Activated gamma-delta T cell treated with Interleukin-2 at 50 U/mL for 16 hours (primary cell): ENCODE results near the gene ZNHIT2.
"Not testable (repeated sequence)": the region's sequence is repeated elsewhere in the genome, so short reads cannot be mapped to it uniquely, and the experiment has no call there.

Experiments
- DNase-seq: peaks from one replicate; pipeline ENCODE4 v3.0.0-alpha.2; 2020

Gene ZNHIT2

DNA sequence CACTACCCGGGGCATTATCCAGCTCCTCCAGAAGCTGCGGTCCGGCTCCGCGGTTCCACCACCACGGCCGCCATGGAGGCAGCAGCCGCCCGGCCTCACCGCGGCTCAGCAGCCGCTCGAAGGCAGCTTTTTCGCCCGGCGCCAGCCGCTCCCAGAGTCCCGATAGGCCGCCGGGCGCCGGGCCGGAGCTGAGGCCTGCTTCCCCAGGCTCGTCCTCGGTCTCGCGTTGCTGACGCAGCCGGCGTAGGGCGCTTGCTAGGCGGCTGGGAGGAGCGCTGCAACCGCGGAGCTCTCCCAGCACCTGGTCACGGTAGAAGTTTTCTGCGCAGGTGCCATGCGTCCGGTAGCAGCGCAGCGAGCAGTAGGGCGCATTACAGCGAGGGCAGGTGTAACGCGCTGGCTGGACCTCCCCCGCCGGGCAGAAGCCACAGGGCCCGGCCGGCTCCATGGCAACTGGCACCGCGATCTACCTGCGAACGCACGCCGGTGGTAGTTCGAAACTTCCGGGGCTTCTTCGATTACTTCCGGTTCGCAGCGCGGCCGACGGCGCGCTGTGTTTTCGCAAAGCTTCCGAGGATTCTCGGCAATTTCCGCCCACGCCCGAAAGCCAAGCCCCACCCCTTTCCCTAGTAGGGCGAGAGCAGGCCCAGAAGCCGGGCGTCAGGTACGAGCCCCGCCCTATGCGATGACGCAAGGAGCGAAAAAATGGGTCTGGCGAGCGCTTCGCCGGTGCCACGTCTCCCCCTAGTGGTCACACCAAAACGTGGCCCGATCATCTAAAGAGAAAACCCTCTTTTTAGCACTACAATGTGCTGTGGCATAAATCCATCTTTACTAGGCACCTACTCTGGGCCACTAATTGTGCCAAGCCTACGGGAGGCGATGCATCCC, at the start of gene ZNHIT2:
TSS of gene ZNHIT2 (minus strand) at position 496 of the 891 bp plus-strand sequence. CDS start at position 448, 48 bp downstream.
- peak; percentile 100 for DNase-seq

DNA sequence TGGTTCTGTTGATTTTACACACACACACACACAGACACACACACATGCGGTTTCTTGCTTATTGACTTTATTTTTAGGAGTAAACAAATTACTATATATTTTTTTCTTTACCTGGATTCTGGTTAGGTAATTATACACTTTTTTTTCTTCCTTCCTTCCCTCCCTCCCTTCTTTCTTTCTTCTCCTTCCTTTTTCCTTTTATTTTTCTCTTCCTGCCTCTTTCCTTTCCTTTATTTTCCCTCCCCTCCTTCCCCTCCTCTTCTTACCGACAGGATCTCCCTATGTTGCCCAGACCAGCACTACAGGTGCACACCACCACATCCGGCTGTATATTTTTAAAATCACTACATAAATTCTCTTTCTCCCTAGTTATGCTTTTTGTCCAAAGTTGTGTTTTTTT, 49.4 kb upstream of the ZNHIT2 start:
- DNase-seq, result no peak

DNA sequence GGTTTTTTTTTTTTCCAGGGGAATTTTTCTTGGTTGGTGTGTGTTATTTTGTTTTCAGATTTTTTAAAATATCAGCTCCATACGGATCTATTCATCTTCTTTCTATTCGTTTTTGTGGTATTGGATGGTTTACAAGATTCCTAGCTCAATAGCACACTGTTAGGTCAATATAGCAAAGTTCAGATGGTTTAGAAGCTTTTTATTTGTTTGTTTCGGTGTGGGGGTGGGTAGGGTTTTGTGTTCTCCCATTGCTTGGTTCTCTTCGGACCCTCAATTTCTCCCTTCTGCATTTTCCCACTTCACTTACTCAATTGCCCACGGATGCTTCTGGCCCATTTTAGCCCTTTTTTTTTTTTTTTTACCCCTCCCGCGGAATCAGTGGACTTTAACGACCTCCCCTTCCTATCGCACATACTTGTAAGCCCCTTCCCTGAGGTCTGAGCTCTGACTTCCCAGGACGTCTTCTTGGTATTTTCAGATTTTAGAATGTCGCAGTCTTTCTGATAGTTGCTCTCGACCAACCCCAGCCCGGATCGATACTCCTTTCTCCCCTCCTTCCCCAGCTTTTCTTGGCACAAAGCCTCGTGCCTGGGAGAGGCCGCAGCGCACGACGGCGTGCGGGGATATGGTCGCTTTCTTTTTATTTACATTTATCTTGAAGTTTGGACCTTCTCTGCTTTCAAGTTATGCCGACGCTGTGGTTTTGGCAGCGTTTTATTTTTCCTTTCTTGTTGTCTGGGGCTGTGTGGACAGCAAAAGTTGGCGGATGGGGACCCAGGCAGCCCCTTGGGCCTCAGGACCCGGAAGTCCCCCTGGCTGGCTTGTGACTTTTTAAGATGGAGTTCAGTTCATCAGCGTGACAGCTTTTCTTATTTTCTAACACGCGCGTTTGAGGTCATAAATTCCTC, 48.2 kb upstream of the ZNHIT2 start:
- DNase-seq, result no peak

DNA sequence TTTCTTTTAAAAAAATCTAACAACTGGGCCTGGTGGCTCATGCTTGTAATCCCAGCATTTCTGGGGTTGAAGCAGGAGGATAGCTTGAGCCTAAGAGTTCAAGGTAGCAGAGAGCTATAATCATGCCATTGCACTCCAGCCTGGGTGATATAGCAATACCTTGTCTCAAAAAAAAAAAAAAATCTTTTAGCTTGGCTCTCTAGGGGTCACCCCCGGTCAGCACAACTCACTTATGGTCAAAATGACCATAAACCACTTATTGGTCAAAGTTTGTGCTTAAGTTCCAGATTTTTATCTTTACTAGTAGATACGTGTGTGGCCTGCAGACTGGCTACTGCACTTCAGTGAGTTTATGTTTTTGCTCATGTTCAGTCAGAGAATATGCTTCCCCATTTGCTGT, 46.2 kb upstream of the ZNHIT2 start:
- no peak for DNase-seq

DNA sequence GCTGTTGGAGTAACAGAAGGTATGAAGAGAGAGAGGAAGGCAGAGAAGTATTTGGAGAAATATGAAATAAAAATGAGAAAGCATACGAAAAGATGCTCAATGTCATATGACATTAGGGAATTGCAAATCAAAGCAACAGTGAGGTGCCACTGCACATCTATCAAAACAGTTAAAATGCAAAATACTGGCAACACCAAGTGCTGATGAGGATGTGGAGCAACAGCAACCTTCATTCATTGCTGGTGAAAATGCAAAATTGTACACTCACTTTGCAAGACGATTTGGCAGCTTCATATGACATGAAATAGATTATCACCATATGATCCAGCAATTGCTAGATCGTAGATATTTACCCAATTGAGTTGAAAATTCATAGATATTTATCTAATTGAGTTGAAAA, 43.1 kb upstream of the ZNHIT2 start:
- no peak for DNase-seq

- no peak for DNase-seq
These were observed 41.5 kb upstream of the ZNHIT2 start for GRCh38 chr11:65159012-65159411.

- no peak for DNase-seq
These were observed 39.8 kb upstream of the ZNHIT2 start for GRCh38 chr11:65157336-65157735.

DNA sequence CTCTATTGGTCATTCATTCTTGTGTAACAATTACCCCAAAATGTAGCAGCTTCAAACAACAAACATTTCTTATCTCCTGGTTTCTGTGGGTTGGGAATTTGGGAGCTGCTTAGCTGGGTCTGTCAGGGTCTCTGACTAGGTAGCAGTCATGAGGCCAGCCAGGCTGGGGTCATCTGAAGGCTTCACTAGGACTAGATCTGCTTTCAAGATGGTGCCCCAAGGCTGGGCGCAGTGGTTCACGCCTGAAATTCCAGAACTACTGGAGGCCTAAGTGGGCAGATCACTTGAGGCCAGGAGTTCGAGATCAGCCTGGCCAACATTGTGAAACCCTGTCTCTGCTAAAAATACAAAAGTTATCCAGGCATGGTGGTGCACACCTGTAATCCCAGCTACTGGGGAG, 39.4 kb upstream of the ZNHIT2 start:
- DNase-seq, result no peak

- DNase-seq, result no peak
These were observed 38.8 kb upstream of the ZNHIT2 start for GRCh38 chr11:65156256-65156655.

- DNase-seq, result no peak
These were observed 34.6 kb upstream of the ZNHIT2 start for GRCh38 chr11:65152122-65152521.

GRCh38 chr11:65151331-65151899, 33.9 kb upstream of the ZNHIT2 start:
- DNase-seq, result no peak

GRCh38 chr11:65150509-65151299, 33.2 kb upstream of the ZNHIT2 start:
- DNase-seq, result no peak

- not testable (repeated sequence) for DNase-seq
These were observed 32.6 kb upstream of the ZNHIT2 start for GRCh38 chr11:65150131-65150508.

DNA sequence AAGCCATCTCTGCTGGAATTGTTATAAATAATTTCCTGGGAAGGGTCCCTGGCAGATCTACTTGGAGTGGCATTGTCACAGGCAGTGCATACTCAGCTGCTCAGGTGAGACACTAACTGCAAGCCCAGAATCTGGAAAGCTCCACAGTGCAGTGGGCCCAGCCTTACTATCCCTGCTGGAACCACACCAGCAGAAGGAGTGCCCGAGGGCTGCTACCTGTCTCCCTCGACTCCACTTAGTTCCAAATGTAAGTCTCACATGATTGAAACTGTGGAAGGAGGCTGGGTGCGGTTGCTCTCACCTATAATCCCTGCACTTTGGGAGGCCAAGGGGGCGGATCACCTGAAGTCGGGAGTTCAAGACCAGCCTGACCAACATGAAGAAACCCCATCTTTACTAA, 31.2 kb upstream of the ZNHIT2 start:
- no peak for DNase-seq

- no peak for DNase-seq
These were observed 30.0 kb upstream of the ZNHIT2 start for GRCh38 chr11:65147352-65148075.

GRCh38 chr11:65141896-65142494, 24.5 kb upstream of the ZNHIT2 start:
- DNase-seq, result no peak

DNA sequence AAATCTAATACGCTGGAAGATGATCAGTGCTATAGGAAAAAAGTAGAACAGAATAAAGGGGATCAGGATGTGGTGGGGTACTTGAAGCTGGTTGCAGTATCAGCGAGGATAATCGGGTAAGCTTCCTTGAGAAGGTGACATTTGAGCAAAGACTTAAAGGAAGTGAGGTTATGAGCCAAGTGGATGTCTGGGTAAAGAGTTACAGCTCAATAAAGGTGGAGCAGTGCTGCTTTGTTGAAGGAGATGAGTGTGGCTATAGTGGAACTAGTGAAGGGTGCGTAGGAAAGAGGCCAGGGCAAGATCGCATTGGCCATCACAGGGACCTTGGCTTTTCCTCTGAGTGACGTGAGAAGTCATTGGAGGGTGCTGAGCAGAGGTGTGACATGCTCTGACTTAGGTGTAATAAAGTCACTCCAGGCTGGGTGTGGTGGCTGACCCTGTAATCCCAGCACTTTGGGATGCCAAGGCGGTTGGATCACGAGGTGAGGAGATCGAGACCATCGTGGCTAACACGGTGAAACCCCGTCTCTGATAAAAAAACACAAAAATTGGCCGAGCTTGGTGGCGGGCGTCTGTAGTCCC, 19.1 kb upstream of the ZNHIT2 start:
- DNase-seq, result no peak

GRCh38 chr11:65135633-65136145, 18.2 kb upstream of the ZNHIT2 start:
- DNase-seq, result no peak

DNA sequence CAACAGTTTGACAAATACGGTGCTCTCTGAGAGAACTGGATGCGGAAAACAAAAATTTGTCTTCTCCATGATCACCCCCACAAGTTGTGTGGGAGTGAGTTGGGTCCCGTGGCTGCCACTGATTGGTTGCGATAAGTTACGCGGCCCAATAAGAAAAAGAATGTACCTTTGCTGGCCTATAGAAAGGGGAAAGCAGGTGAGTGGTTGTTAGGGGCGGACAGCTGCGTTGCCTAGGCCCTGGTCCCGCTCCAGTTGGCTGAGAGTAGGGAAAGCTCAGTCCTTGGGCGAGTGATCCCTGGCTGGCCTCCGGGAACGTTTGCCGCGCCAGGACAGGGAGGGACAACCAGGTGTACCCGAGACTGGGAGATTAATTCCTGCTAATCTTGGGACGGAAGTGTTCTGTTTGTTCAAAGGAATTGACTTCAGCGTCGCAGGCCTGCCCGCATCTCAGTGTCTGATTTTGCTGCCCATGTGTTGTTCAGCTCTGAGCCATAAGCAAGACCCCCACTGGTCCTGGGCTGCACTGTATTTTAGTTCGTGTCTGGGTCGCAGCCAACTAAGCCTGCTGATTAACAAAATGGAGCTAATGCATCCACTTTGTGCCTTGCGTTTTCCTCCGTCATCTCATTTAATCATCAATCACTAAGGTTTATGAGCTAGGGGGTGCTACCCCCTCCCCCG, 17.6 kb upstream of the ZNHIT2 start:
- peak; percentile 80 for DNase-seq
